Neural cell (in vitro differentiated cells): ENCODE measurements around the gene GRK3. TPM values are rescaled to one million over a fixed set of nuclear protein-coding genes. Genes with fewer than 3 reads are reported as not detected.

Source experiments
- H2AFZ ChIP-seq: fragments of 200-600, 300-800 bp; sonication (generic), shearing (Covaris generic); 2 replicates; pipeline ENCODE4 v1.6.0; 2014; ENCODE audit warnings: low read depth, mild to moderate bottlenecking, antibody characterized with exemption, low read length, moderate library complexity
- H3F3A ChIP-seq: fragments of 200-600 bp; shearing (Covaris generic); 2 replicates; pipeline ENCODE4 v1.6.1; 2016; ENCODE audit warnings: mild to moderate bottlenecking, moderate library complexity, mixed read lengths, antibody characterized with exemption, low read length; ENCODE audit not compliant: insufficient read depth, poor library complexity, severe bottlenecking
- H3K27ac ChIP-seq: fragments of 200-600, 300-800 bp; sonication (generic), shearing (Covaris generic); 2 replicates; pipeline ENCODE4 v1.5.1; 2014; ENCODE audit warnings: mild to moderate bottlenecking, low read length, moderate library complexity
- H3K27me3 ChIP-seq: fragments of 300-800, 200-600 bp; sonication (generic), shearing (Covaris generic); 2 replicates; pipeline ENCODE4 v1.6.0; 2014; ENCODE audit warnings: mild to moderate bottlenecking, low read depth, low read length, moderate library complexity; ENCODE audit not compliant: insufficient read depth
- H3K36me3 ChIP-seq: fragments of 300-800, 200-600 bp; sonication (generic), shearing (Covaris generic); 2 replicates; pipeline ENCODE4 v1.5.1; 2014; ENCODE audit warnings: mild to moderate bottlenecking, antibody characterized with exemption, low read length, moderate library complexity; ENCODE audit not compliant: insufficient read depth
- H3K4me2 ChIP-seq: fragments of 300-800, 200-600 bp; sonication (generic), shearing (Covaris generic); 2 replicates; pipeline ENCODE4 v1.6.0; 2014; ENCODE audit warnings: mild to moderate bottlenecking, low read length
- H3K4me3 ChIP-seq: fragments of 300-800, 200-600 bp; sonication (generic), shearing (Covaris generic); 2 replicates; pipeline ENCODE4 v1.5.1; 2014; ENCODE audit warnings: mild to moderate bottlenecking, low read length, moderate library complexity
- H3K79me2 ChIP-seq: fragments of 200-600 bp; shearing (Covaris generic); replicated peaks from 2 replicates; pipeline ENCODE4 v1.6.0; 2014; ENCODE audit warnings: mild to moderate bottlenecking, low read length, moderate library complexity; ENCODE audit not compliant: insufficient read depth
- H3K9ac ChIP-seq: fragments of 300-800, 200-600 bp; sonication (generic), shearing (Covaris generic); 2 replicates; pipeline ENCODE4 v1.6.1; 2016; ENCODE audit warnings: mild to moderate bottlenecking, low read length, mixed read lengths
- H3K9me2 ChIP-seq: fragments of 200-600 bp; shearing (Covaris generic); 2 replicates; pipeline ENCODE4 v1.6.1; 2016; ENCODE audit warnings: mild to moderate bottlenecking, low read length, mixed read lengths; ENCODE audit not compliant: insufficient read depth
- H3K9me3 ChIP-seq: fragments of 200-600, 300-800 bp; sonication (generic), shearing (Covaris generic); 2 replicates; pipeline ENCODE4 v1.6.1; 2016; ENCODE audit warnings: mild to moderate bottlenecking, mixed run types, low read length, moderate library complexity, mixed read lengths
- H4K20me1 ChIP-seq: fragments of 200-600 bp; shearing (Covaris generic); 2 replicates; pipeline ENCODE4 v1.6.1; 2016; ENCODE audit warnings: mild to moderate bottlenecking, mixed run types; ENCODE audit not compliant: insufficient read depth
- EP300 ChIP-seq: fragments of 450-650 bp; conservative IDR thresholded peaks from 2 replicates; pipeline ENCODE4 v1.6.1; 2014; ENCODE audit warnings: antibody characterized with exemption, mild to moderate bottlenecking, moderate library complexity; ENCODE audit not compliant: poor library complexity, severe bottlenecking
- EZH2 ChIP-seq: fragments of 200-600, 300-800 bp; shearing (Covaris generic), sonication (generic); IDR thresholded peaks from 2 replicates; pipeline ENCODE4 v1.6.1; 2014; ENCODE audit warnings: antibody characterized with exemption, low read length, borderline replicate concordance, mild to moderate bottlenecking; ENCODE audit not compliant: insufficient read depth, poor library complexity, severe bottlenecking
- MXI1 ChIP-seq: fragments of 450-650 bp; conservative IDR thresholded peaks from 2 replicates; pipeline ENCODE4 v1.6.1; 2014; ENCODE audit warnings: antibody characterized with exemption, mild to moderate bottlenecking; ENCODE audit not compliant: poor library complexity, severe bottlenecking
- POLR2AphosphoS5 ChIP-seq: IDR thresholded peaks from 2 replicates; pipeline ENCODE4 v1.6.1; 2012
- RAD21 ChIP-seq: fragments of 450-650 bp; conservative IDR thresholded peaks from 2 replicates; pipeline ENCODE4 v1.6.1; 2014; ENCODE audit warnings: antibody characterized with exemption, mild to moderate bottlenecking, moderate library complexity
- SMC3 ChIP-seq: fragments of 450-650 bp; conservative IDR thresholded peaks from 2 replicates; pipeline ENCODE4 v1.6.1; 2014; ENCODE audit warnings: antibody characterized with exemption, mild to moderate bottlenecking, moderate library complexity; ENCODE audit not compliant: poor library complexity
- TAF1 ChIP-seq: IDR thresholded peaks from 2 replicates; pipeline ENCODE4 v1.6.1; 2012; ENCODE audit warnings: low read depth
- polyA plus RNA-seq: library from polyadenylated mRNA; depleted of rRNA; stranded (reverse); fragments of >200 nt; gene quantifications from 2 replicates; pipeline ENCODE4 v1.2.3, GENCODE V29; 2014
- TF ChIP-seq, protein P1 (sequence below): fragments of 450-650 bp; IDR thresholded peaks from 2 replicates; pipeline ENCODE4 v1.5.1; 2014; ENCODE audit warnings: antibody characterized with exemption, mild to moderate bottlenecking, moderate library complexity; ENCODE audit not compliant: poor library complexity, severe bottlenecking
- TF ChIP-seq, protein P2 (sequence below): IDR thresholded peaks from 2 replicates; pipeline ENCODE4 v1.6.1; 2012; ENCODE audit warnings: borderline replicate concordance

GRK3 gene
- polyA plus RNA-seq, 1 donor from 2014 or later = 9.8 TPM

DNA sequence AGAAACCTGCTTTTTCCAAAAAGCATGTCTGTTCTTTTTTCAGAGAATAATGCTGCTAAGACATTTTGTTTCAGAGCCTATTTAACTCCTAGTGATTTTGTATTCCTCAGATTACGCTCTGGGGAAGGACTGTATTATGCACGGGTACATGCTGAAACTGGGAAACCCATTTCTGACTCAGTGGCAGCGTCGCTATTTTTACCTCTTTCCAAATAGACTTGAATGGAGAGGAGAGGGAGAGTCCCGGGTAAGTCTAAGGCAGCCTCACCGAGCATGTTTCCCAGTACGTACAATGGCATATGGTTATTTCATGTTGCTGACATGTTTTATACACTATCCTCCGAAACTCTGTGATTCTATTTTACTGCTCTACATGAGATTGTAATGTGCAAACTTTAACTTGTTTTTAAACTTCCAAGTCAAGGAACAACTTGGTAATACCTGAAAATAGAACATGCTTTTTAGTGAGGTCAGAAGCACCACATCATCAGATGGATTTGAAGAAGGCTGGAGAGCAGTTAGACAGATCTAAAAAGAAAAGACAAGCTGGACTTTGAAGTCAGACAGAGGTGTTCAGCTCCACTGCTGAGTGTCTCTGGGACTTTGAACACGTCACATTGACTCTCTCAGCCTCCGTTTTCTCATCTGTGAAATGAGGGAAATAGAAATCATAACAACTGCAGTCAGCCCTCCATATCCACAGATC is 153.8 kb downstream of the GRK3 start:
- H3K36me3 ChIP-seq = no peaks in the 10 kb centered on the region
- no peak overlapping the region for H3K4me2 ChIP-seq
- TF ChIP-seq RAD21 (no peak), TAF1 (no peak), EZH2 (no peak), POLR2AphosphoS5 (no peak), EP300 (no peak), SMC3 (no peak), MXI1 (no peak)
- TF ChIP-seq, protein P1, sequence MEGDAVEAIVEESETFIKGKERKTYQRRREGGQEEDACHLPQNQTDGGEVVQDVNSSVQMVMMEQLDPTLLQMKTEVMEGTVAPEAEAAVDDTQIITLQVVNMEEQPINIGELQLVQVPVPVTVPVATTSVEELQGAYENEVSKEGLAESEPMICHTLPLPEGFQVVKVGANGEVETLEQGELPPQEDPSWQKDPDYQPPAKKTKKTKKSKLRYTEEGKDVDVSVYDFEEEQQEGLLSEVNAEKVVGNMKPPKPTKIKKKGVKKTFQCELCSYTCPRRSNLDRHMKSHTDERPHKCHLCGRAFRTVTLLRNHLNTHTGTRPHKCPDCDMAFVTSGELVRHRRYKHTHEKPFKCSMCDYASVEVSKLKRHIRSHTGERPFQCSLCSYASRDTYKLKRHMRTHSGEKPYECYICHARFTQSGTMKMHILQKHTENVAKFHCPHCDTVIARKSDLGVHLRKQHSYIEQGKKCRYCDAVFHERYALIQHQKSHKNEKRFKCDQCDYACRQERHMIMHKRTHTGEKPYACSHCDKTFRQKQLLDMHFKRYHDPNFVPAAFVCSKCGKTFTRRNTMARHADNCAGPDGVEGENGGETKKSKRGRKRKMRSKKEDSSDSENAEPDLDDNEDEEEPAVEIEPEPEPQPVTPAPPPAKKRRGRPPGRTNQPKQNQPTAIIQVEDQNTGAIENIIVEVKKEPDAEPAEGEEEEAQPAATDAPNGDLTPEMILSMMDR = no peak
- TF ChIP-seq, protein P2, sequence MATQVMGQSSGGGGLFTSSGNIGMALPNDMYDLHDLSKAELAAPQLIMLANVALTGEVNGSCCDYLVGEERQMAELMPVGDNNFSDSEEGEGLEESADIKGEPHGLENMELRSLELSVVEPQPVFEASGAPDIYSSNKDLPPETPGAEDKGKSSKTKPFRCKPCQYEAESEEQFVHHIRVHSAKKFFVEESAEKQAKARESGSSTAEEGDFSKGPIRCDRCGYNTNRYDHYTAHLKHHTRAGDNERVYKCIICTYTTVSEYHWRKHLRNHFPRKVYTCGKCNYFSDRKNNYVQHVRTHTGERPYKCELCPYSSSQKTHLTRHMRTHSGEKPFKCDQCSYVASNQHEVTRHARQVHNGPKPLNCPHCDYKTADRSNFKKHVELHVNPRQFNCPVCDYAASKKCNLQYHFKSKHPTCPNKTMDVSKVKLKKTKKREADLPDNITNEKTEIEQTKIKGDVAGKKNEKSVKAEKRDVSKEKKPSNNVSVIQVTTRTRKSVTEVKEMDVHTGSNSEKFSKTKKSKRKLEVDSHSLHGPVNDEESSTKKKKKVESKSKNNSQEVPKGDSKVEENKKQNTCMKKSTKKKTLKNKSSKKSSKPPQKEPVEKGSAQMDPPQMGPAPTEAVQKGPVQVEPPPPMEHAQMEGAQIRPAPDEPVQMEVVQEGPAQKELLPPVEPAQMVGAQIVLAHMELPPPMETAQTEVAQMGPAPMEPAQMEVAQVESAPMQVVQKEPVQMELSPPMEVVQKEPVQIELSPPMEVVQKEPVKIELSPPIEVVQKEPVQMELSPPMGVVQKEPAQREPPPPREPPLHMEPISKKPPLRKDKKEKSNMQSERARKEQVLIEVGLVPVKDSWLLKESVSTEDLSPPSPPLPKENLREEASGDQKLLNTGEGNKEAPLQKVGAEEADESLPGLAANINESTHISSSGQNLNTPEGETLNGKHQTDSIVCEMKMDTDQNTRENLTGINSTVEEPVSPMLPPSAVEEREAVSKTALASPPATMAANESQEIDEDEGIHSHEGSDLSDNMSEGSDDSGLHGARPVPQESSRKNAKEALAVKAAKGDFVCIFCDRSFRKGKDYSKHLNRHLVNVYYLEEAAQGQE = no peak
- no peaks in the 10 kb centered on the region for H3K79me2 ChIP-seq
- no peaks in the 10 kb centered on the region for H3K27me3 ChIP-seq
- no peak overlapping the region for H3K9ac ChIP-seq
- no peak overlapping the region for H3K27ac ChIP-seq
- H3K9me3 ChIP-seq = no peaks in the 10 kb centered on the region
- H3K9me2 ChIP-seq = no peaks in the 10 kb centered on the region
- no peaks in the 10 kb centered on the region for H3F3A ChIP-seq
- H3K4me3 ChIP-seq = no peak overlapping the region
- no peaks in the 10 kb centered on the region for H4K20me1 ChIP-seq
- H2AFZ ChIP-seq = no peak overlapping the region

DNA sequence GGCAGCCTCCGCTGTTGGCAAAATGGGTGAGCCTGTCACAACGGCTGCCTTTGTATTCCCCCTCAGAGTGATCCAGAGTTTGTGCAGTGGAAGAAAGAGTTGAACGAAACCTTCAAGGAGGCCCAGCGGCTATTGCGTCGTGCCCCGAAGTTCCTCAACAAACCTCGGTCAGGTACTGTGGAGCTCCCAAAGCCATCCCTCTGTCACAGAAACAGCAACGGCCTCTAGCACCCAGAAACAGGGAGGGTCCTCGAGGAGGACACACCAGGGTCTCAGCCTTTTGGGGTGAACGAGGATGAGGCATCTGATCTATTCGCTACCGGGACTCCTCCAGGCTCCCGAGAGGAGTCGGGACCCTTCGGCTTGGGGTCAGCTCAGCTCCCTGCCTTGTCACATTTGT is 157.7 kb downstream of the GRK3 start:
- H3K4me3 ChIP-seq = no peak overlapping the region
- no peak overlapping the region for H2AFZ ChIP-seq
- no peak overlapping the region for H3K4me2 ChIP-seq
- TF ChIP-seq EZH2 = no peak
- TF ChIP-seq, protein P1 = no peak
- TF ChIP-seq POLR2AphosphoS5 = no peak
- TF ChIP-seq, protein P2 = no peak
- TF ChIP-seq MXI1 = no peak
- no peak for TF ChIP-seq RAD21
- TF ChIP-seq EP300 = no peak
- no peak for TF ChIP-seq SMC3
- TF ChIP-seq TAF1 = no peak
- no peaks in the 10 kb centered on the region for H4K20me1 ChIP-seq
- H3K9ac ChIP-seq = no peak overlapping the region
- no peaks in the 10 kb centered on the region for H3K27me3 ChIP-seq
- H3K36me3 ChIP-seq = no peaks in the 10 kb centered on the region
- no peak overlapping the region for H3K27ac ChIP-seq
- no peaks in the 10 kb centered on the region for H3F3A ChIP-seq
- no peaks in the 10 kb centered on the region for H3K9me3 ChIP-seq
- no peaks in the 10 kb centered on the region for H3K9me2 ChIP-seq
- no peaks in the 10 kb centered on the region for H3K79me2 ChIP-seq
